GM18873 (cell line): Measurements from ENCODE around the gene KIF21A.
A peak's percentile ranks its signal among the peaks of the same experiment; 100 is the strongest.

Experiments
- ATAC-seq: cut with Tn5 transposase; IDR thresholded peaks from one replicate; pipeline ENCODE4 v1.9.1; 2021; ENCODE audit warnings: mild to moderate bottlenecking, moderate library complexity, moderate number of reproducible peaks; ENCODE audit not compliant: unreplicated experiment, low FRiP score

Gene KIF21A

DNA sequence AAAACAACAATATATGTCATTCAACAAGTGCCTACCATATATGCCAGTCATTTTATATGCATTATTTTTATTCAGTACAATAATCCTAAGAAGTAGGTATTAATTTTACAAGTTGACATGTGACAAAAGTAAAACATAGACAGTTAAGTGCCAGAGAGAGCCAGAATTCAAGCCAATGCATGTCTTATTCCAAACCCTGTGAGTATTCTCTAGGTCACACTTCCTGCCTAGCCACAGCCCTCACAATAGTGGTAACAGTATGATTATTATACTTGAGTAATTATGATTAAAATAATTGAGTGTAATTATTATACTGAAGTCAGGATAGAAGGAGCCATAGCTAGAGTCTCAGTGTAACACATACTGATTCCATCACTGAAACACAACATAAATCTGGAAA is 52.2 kb downstream of the KIF21A start:
- ATAC-seq: no peak

DNA sequence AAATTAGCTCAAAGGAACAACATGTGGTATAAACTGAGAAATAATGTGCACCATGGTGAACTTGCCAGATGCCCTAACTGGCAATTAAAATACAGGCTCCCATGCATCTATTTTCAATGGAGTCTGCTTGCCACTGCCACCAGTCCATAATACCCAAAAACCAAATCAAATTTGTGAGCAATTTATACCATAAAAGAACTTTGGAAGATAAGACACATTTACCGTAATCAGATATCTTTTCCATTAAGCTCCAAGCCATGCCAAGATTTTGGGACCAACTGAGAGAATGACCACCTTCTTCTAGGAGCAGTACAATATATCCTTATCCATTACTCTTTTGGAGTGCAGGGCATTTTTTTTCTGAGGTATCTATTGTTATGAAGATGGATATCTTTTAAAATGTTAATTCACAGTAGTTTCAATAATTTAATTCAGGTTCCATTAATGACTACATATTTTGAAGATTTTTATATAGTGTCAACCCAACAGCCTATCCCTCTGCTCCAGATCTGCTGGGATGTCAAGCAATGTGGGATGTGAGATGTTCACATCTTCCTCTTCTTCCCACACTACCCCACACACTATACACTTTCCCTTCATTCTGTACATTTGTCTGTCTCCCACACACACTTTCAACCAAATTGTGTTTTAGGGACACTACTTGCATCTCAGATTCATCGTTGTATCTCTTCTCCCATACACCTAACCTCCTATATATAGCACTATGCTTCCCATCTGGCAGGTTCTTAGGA is 53.3 kb downstream of the KIF21A start:
- no peak for ATAC-seq

DNA sequence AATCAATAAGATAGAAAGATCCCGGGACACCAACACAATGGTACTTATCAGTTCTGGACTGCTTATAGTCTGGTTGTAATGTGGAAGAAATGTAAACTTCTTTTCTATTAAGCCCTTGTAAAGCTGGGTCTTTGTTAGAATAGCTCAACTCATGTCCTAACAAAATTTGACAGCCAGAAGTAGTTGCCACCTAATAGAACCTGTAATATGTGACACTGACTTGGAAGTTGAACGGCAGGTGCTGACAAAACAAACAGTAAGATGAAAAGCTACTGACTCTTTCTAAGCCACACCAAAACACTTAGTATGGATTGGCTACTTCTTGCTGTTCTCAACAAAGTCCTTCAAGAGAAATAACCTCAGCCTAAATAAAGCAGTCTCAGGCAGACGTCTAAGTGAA is 56.6 kb downstream of the KIF21A start:
- ATAC-seq: no peak

DNA sequence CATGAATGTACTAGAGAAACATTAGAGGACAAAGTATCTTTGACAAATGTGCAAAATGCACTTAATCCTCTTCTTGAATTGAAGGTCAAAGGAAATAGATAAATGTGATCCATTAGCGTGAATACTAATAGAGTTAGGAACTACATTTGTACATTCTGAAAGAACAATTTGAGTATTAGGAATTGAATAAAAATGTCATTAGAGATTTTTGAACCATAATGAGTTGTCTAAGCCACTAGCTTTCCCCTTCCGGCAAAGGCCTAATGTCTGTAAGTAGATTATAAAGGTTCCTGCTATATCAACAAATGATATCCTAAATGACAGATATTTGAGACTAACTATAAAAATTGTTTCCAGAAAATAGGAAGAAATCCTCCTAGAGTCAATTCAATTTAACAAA is 59.8 kb downstream of the KIF21A start:
- no peak for ATAC-seq

DNA sequence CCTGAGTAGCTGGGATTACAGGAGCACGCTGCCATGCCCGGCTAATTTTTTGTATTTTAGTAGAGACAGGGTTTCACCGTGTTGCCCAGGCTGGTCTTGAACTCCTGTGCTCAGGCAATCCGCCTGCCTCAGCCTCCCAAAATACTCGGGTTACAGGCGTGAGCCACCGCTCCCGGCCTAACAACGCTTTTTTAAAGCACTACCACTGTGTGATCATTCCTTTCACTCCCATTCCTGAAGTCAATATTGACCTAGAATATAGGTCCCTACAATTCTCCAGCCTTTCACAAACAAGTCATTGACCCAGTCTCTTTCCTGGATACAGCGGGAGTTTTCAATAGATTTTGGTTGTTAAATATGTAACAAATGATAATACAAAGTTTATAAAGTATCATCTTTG is 62.8 kb downstream of the KIF21A start:
- no peak for ATAC-seq

DNA sequence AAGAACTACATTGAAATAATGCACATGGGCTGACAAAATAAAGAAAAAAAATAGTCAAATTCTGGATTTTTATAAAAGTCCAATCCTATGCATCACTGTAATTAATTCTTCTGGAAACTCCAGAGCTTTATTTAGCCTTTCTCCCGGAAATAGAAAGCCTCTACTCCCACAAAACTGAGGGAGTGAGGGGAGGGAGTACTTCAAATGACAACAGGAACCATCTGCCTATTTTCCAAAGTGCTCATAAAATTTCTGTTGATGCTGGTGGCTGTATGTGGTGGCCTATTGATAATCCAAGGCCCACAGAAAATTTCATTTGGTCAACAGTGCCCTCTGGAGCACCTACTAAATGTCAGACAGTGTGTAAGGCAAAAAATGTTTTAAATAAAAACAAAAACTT is 64.6 kb downstream of the KIF21A start:
- no peak for ATAC-seq

DNA sequence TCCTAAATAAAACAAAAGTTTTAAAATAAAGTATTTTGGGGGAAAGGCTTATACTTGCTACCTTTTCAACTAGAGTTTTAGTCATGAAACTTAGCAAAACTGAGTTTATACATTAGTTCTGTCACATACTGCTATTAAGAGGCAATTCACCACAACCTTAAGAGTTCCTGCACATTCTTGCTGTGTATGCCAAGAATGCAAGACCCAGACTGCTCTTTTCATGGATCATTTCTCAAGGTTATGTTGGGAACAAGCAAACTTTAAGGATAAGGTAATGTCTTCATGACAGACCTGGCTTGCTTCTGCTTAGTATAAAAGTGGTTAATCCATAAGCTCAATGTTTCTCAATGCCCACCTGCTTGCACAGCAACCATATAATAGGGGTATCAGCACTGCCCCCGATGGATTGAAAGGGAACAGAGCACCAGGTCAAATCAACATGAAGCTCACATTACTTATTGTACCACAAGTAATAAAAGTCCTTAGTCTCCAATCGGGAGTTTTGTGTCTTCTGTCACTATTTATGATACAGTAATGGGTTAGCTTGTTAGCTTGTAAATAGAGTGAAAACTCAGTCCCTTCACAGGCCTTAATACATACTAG is 67.6 kb downstream of the KIF21A start:
- ATAC-seq: no peak

DNA sequence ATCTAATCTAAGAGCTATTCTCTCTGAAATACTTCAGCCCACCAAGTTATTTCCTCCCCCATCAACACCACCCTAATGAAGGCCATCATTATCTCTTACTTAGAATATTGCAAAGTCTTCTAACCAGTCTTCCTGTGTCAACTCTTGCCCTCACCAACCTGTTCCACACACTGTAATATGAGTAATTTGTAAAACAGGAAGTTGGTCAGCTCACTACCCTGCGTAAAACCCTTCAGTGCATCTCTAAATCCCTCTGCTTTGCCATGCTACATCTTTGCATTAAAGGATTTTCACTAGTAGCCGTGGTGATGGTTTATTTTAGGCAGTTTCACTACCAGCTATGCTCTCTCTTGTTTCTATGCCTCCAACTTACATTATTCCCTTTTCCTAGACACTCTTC is 70.0 kb downstream of the KIF21A start:
- ATAC-seq: peak; percentile 89

DNA sequence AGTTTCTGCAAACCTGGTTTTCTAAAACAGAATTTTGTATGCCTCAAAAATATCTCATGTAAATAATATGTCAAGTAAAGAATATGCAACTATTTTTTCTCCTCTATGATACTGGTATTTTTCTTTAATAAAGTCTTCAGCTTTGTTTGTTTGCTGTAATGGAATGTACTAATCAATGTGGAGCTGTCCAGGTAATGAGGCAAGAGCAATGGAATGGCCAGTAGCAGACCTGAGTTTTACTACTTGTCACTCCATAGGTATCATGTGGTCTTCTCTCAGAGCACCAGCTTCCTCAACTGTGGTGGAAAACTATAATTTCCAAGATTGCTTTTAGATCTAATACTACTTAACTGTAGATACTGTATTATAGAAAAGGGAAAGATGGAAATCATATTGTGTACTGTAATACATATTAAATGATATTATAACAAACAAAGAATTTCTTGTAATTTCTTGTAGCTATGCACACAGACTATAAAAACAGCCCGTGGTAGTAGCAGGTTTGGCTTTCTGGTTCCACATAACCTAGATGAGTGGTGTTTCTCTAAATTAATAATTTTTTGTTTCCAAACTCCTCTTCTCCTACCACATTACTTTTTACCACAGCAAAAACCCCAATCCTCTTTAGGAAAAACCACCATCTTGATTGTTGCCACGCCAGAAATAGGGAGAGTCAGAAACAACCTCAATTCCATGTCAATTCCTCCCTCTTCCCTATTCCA is 70.6 kb downstream of the KIF21A start:
- ATAC-seq: no peak

DNA sequence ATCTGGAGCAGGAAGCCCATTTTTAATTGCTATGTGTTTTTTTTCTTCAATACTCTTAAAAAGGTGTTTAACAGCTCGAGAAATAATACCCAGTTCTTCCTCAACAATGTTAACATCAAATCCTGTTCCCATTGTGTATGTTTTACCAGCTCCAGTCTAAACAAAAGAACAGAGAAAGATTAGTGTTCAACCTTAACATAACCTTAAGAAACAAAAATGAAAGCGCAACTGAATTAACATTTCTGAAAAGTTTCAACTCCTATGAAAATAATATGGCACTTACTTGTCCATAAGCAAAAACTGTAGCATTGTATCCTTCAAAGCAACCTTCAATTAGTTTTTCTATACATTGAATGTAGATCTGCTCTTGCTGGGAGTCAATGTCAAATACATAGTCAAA is 73.2 kb downstream of the KIF21A start:
- ATAC-seq: no peak

DNA sequence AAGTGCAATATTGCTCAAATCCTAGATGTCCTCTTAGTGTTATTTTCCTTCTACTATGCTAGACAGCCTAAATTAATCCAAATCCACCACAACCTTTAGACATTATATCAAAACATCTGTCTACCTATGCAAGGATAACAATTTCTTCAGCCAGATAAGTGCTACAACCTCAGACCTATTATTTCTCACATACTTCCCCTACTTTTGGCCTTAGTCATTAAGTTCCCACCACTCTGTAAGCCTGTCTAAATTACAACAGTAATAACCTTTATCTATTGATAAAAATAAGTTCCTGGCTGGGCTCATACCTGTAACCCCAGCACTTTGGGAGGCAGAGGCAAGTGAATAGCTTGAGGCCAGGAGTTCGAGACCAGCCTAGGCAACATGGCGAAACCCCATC is 74.0 kb downstream of the KIF21A start:
- no peak for ATAC-seq

DNA sequence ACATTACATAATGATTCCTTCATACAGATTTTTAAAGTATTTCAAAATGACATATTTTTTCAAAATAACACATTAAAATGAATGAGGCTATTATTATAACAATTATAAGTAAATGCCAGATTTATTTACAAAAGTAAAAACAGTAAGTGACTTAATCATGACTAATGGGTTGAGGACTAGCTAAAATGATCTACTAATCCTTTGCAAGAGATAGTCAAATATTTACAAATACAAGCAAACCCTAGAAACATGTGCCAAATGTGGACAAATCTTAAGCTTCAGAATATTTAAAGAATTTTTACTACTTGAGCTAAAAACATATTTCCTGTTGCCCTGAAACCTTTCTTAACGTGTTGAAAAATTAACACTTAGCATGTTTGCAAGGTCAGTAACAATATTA is 74.8 kb downstream of the KIF21A start:
- no peak for ATAC-seq

DNA sequence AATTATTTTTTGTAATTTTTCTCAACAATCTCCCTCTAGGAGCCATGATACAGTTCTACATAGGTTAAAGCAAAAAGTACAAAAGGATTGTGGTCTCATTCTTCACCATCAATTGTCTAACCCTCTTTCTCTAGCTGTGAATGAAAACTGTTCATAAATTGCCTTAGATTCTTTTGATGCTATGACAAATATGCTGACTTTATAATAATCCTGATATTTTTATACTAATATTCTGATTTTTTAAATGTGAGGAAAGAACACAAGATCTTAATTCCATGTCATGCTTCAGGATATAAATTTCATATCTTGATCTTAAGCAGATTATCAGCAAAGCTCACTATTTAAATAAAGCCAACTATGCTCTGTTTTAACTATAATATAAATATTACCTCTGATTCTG is 75.4 kb downstream of the KIF21A start:
- ATAC-seq: no peak

DNA sequence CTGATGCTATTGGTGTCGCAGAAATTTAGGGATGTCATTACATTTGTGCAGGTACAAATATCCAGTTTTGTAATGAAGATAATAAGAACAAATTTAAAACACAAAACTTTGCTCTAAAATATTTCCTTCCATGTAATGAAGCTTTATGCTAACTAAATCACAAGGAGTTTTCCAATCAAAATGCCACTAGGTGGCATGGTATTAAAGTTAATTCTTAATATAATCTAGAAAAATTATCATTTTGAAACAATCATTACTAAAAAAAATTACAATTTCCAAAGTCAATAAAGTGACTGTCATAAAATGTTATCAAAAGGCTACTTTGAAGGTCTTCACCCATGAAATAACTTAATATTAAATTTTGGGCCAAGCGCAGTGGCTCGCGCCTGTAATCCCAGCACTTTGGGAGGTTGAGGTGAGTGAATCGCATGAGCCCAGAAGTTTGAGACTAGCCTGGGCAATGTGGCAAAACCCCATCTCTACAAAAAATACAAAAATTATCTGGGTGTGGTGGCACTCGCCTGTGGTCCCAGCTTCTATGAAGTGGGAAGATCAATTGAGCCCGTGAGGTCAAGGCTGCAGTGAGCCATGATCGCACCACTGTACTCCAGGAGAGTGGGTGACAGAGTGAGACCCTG is 77.4 kb downstream of the KIF21A start:
- ATAC-seq: no peak

DNA sequence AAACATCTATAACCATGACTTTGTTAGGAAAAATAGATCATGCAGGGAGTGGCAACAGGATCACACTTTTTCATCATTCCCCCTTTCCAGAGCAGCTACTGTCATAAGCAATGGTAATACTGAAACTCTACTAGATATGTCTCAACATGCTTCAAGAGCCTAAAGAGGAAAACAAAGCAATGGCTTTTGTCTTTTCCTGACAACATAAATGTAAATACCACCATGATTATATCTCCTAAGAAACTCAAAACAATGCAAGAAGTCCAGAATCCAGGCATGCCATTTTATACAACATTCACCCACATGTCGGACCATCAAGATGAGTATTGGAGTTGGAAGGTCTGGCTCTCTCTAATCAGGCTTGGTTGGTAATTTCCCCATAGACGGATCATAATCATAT is 78.7 kb downstream of the KIF21A start:
- ATAC-seq: no peak

DNA sequence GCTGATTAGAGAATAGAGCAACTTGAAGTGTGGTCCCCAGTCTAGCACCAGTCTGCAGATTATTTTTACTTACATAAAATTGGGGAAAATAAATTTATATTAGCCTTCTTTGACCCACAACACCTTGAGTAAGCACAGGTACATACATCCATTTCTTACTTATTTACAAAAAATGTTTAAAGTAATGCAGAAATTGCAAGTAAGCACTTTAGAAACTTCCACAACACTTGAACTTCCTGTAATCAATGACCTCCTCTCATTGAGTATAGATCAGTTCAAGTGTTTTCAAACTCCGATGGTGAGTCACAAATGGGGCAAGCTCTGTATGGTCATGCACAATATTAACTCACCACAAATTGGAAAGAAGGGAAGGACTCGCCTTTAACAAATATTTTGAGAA is 83.3 kb downstream of the KIF21A start:
- no peak for ATAC-seq

DNA sequence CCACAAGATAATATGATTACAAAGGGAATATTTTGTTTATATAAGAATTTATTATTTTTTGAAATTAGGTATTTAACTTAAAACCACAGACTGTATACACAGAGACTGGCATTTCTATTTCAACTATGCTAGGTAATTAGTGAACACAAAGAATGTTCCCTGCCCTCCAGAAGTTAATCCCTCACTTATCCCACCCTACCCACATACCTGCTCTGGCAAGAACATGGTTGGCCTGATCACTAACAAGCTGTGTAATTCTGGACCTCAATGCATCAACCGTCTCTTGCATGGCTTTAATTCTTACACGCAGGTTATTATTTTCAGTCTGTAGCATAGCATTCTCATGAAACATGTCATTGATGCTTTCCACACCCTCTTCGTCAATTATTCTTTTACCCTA is 85.9 kb downstream of the KIF21A start:
- no peak for ATAC-seq

DNA sequence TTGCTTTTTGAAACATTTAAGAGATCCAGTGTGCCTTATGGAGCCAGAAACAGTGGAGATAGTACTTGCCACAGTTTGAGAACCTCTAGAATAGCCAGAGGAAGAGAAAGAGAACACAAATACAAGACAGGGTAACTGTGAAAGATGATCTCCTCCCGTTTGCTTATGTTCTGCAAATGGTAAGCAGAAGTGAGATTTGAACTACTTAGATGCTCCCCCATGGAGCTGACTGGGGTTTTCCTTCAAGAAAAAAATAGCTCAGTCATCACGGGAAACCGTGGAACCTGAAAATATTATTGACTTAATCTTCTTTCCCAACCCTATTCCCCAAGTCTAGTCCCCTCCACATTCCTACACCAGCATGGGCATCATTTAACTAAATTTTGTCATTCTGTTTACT is 87.1 kb downstream of the KIF21A start:
- ATAC-seq: no peak

DNA sequence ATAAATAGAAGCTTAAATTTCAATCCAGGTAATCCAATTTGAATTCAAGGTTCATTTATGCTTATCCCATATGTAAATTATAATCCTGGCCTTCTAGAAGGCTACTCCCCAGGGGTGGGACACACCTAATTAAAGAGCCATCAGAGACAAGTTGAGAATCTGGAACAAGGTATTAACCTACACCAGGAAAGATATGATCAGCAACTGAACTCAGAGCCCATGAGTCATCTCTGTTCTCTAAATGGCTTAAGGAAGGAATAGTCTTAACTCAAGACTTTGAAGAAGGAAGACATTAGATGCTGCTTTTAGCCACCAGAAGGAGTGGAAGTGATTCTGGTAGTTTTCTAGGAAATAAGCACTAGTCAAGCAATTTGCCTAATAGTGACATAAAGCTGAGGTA is 88.0 kb downstream of the KIF21A start:
- ATAC-seq: no peak

DNA sequence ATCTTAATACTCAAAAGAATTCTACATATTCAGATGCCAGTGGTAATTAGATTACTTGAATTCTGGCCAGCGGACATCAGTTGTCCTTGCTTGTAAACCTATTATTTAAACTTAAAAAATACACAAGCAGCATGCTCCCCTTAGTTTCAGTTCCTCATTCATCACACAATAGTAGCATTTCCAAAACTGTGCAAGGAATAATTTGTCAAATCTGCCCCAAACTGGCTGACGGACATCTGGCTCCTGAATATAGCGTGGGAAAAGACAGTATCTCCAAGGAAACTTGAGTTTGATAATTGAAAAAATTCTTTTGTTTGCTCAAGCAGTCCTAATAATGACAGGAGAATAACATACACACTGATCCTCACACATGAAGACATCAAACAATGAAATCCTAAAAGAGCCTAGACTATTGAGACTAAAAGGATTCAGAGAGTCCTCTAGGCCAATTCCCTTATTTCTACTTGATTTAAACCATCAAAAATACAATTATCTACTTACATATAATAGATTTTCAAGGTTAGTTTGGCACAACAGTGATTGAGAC is 90.4 kb downstream of the KIF21A start:
- no peak for ATAC-seq

DNA sequence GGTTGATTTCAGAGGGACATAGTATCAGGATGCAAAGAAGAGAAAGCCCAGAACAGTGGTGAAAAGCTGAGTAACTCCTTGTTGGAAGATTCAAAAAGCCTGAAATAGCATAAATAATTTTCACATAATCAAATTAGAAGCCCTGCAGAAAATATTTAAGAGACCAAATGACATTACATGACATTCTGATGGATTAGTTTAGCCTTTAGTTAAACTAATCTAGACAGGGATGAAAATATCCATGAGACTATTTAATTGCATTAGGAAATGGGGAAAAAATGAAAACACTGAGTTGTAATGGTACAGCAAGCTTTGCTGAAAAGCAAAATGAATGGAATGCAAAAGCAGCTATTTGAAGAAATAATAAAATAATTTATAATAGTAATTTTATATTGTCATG is 91.8 kb downstream of the KIF21A start:
- ATAC-seq: no peak
